ENCODE measurements around the gene CEP41.

Gene CEP41

GRCh38 chr7:130381468-130382312 is 59.1 kb downstream of the CEP41 start:
- Histone ChIP-seq H3K79me2 (ENCODE audit: low read length) (no peaks in the 10 kb centered on the region), H3K27ac (ENCODE audit: low read length) (no peak overlapping the region), H3K4me3 (ENCODE audit: low read length) (no peak overlapping the region), H3K36me3 (replicated peaks; ENCODE audit: insufficient read depth, low read length) (no peaks in the 10 kb centered on the region), H3K4me1 (ENCODE audit: low read length) (no peaks in the 10 kb centered on the region), H3K9me2 (replicated peaks; ENCODE audit: insufficient read depth, low read length) (no peaks in the 10 kb centered on the region), H3K9ac (ENCODE audit: low read length) (no peak overlapping the region), H4K20me1 (ENCODE audit: insufficient read depth, low read length) (no peaks in the 10 kb centered on the region), H3K27me3 (replicated peaks; ENCODE audit: insufficient read depth, low read length) (no peaks in the 10 kb centered on the region), H3K4me2 (ENCODE audit: low read depth, low read length) (no peak overlapping the region), H3K9me3 (replicated peaks; ENCODE audit: insufficient read depth, low read length) (no peaks in the 10 kb centered on the region), H3F3A (ENCODE audit: insufficient read depth, low read length) (no peaks in the 10 kb centered on the region), H2AFZ (ENCODE audit: low read length) (no peak overlapping the region)
- TF ChIP-seq EZH2 (optimal IDR thresholded peaks at IDR 0.05; ENCODE audit: low read depth, low read length) (no peak), EZH2phosphoT487 (IDR thresholded peaks at IDR 0.05; ENCODE audit: low read length) (no peak), CTCF (IDR thresholded peaks at IDR 0.05; ENCODE audit: low read length) (peak; percentile 30)
- no peak for DNase-seq

GRCh38 chr7:130380861-130381455 is 59.9 kb downstream of the CEP41 start:
- Histone ChIP-seq H3K36me3 (replicated peaks; ENCODE audit: insufficient read depth, low read length) (no peaks in the 10 kb centered on the region), H3K9me2 (replicated peaks; ENCODE audit: insufficient read depth, low read length) (no peaks in the 10 kb centered on the region), H4K20me1 (ENCODE audit: insufficient read depth, low read length) (no peaks in the 10 kb centered on the region), H3K4me3 (ENCODE audit: low read length) (no peak overlapping the region), H3K79me2 (ENCODE audit: low read length) (no peaks in the 10 kb centered on the region), H3K27me3 (replicated peaks; ENCODE audit: insufficient read depth, low read length) (no peaks in the 10 kb centered on the region), H3K27ac (ENCODE audit: low read length) (no peak overlapping the region), H2AFZ (ENCODE audit: low read length) (no peak overlapping the region), H3K9me3 (replicated peaks; ENCODE audit: insufficient read depth, low read length) (no peaks in the 10 kb centered on the region), H3K9ac (ENCODE audit: low read length) (no peak overlapping the region), H3K4me2 (ENCODE audit: low read depth, low read length) (no peak overlapping the region), H3K4me1 (ENCODE audit: low read length) (no peaks in the 10 kb centered on the region), H3F3A (ENCODE audit: insufficient read depth, low read length) (no peaks in the 10 kb centered on the region)
- DNase-seq: no peak
- no peak for TF ChIP-seq EZH2phosphoT487 (IDR thresholded peaks at IDR 0.05; ENCODE audit: low read length)
- no peak for TF ChIP-seq EZH2 (optimal IDR thresholded peaks at IDR 0.05; ENCODE audit: low read depth, low read length)
- TF ChIP-seq CTCF (IDR thresholded peaks at IDR 0.05; ENCODE audit: low read length): no peak

DNA sequence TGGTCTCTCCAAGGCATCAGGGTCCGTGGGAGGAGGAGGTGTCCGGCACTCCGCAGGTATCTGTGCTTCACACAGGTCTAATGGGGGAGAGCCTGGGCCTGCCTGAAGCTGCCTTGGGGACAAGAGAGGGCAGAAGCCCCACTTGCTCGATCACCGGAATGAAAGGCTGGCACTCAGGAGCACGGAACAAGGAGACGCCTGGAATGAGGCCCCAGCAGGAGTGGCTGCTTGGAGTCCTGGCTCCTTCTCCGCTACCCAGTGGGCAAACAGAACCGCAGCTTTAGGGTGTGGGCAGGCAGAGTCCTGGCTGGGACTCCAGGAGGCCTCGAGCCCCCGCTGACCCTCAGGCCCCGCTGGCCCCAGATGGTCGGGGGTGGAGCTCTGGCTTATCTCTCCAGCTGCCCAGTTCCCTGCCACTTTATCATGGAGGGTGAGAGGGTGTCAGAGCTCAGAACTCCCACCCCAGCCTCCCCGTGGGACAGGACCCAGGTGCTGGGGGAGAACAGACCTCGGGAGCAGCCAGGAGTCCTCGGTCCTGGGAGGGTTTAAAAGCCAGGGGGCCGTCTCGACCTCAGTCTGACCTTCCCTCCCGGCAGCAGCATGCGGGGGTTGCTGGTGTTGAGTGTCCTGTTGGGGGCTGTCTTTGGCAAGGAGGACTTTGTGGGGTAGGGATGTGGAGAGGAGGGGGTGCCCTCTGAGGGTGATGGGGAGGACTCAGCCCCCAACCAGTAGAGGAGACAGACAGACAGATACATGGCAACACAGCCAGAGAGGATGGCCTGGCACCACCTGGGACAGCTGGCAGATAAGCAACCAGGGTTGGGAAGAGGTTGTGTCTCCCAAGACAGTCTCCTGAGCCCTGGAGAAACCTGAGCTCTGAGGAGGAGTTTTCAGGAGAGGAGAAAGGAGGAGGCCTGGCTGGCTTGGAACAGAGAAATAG is 60.6 kb downstream of the CEP41 start, which contains the start of gene CPA1:
Gene CPA1 (plus strand): TSS at position 574 of the 940 bp plus-strand sequence. CDS start 27 bp downstream, at position 601.
- Histone ChIP-seq H3F3A (ENCODE audit: insufficient read depth, low read length) (no peaks in the 10 kb centered on the region), H3K9me3 (replicated peaks; ENCODE audit: insufficient read depth, low read length) (no peaks in the 10 kb centered on the region), H3K9ac (ENCODE audit: low read length) (no peak within 1 kb of the TSS), H3K79me2 (ENCODE audit: low read length) (no peaks in the 10 kb centered on the region), H3K27ac (ENCODE audit: low read length) (no peak within 1 kb of the TSS), H4K20me1 (ENCODE audit: insufficient read depth, low read length) (no peaks in the 10 kb centered on the region), H3K4me3 (ENCODE audit: low read length) (no peak within 1 kb of the TSS), H3K9me2 (replicated peaks; ENCODE audit: insufficient read depth, low read length) (no peaks in the 10 kb centered on the region), H3K4me2 (ENCODE audit: low read depth, low read length) (no peak within 1 kb of the TSS), H3K4me1 (ENCODE audit: low read length) (no peaks in the 10 kb centered on the region), H2AFZ (ENCODE audit: low read length) (no peak within 1 kb of the TSS), H3K27me3 (replicated peaks; ENCODE audit: insufficient read depth, low read length) (no peaks in the 10 kb centered on the region), H3K36me3 (replicated peaks; ENCODE audit: insufficient read depth, low read length) (no peaks in the 10 kb centered on the region)
- no peak for DNase-seq
- TF ChIP-seq CTCF (IDR thresholded peaks at IDR 0.05; ENCODE audit: low read length) (no peak), EZH2phosphoT487 (IDR thresholded peaks at IDR 0.05; ENCODE audit: low read length) (no peak), EZH2 (optimal IDR thresholded peaks at IDR 0.05; ENCODE audit: low read depth, low read length) (no peak)
